Aorta (tissue), 5 donors: Measurements from ENCODE around the gene MPRIP. TPM values are rescaled to one million over a fixed set of nuclear protein-coding genes. Genes with fewer than 3 reads are reported as not detected.

Experiments used
- ATAC-seq: fragments of 200-7000 bp; cut with Tn5 transposase; one replicate; pipeline ENCODE4 v1.9.1; 2022; ENCODE audit warnings: moderate library complexity; ENCODE audit not compliant: low FRiP score
- DNase-seq, 2 donors: peaks; one replicate each; pipeline ENCODE4 v3.0.0-alpha.2; 2020
- H3K27ac ChIP-seq, 2 donors: one replicate each; pipeline ENCODE4 v1.5.1; 2013; ENCODE audit warnings: low read length in 2 of 2, mild to moderate bottlenecking in 2 of 2, moderate library complexity in 2 of 2, control low read depth in 1 of 2, inconsistent platforms in 1 of 2, low read depth in 1 of 2
- H3K27me3 ChIP-seq, 2 donors: one replicate each; pipeline ENCODE4 v1.6.1; 2013; ENCODE audit warnings: control low read depth in 1 of 2, low read length in 1 of 2, mild to moderate bottlenecking in 1 of 2, moderate library complexity in 1 of 2; ENCODE audit not compliant: insufficient read depth in 2 of 2, control insufficient read depth in 1 of 2
- H3K36me3 ChIP-seq, 2 donors: one replicate each; pipeline ENCODE4 v1.6.1; 2013; ENCODE audit warnings: control low read depth in 1 of 2, low read length in 1 of 2, mild to moderate bottlenecking in 1 of 2; ENCODE audit not compliant: insufficient read depth in 2 of 2, control insufficient read depth in 1 of 2
- H3K4me1 ChIP-seq, 2 donors: one replicate each; pipeline ENCODE4 v1.6.1; 2013; ENCODE audit warnings: low read length in 2 of 2, control low read depth in 1 of 2, mild to moderate bottlenecking in 1 of 2, moderate library complexity in 1 of 2; ENCODE audit not compliant: insufficient read depth in 2 of 2, control insufficient read depth in 1 of 2
- H3K4me3 ChIP-seq, 2 donors: one replicate each; pipeline ENCODE4 v1.5.1; 2013; ENCODE audit warnings: low read length in 2 of 2, control low read depth in 1 of 2, mild to moderate bottlenecking in 1 of 2
- H3K9me3 ChIP-seq: one replicate; pipeline ENCODE4 v1.6.1; 2013; ENCODE audit warnings: mild to moderate bottlenecking, low read length; ENCODE audit not compliant: control insufficient read depth
- WGBS, 2 donors: extraction: QIAGEN DNeasy Blood & Tissue Kit; methylation state at CpG; one replicate each; pipeline ENCODE4 v1.1.7; 2013; 5-methylcytosine and 5-hydroxymethylcytosine counted together
- intact Hi-C, 2 donors: fragments of 100-400 bp; cut with DNase I; formaldehyde crosslinking; loops; one replicate each; pipeline versions ENCODE4 v1.14.2 to v1.15.0; 2022
- polyA plus RNA-seq, 2 donors: library from polyadenylated mRNA; stranded (reverse); fragments of 200-250 nt; gene quantifications; one replicate each; pipeline ENCODE4 v1.2.3, GENCODE V29; 2013
- total RNA-seq, 2 donors: library from RNA; stranded (reverse); fragmentation: NEBNext Ultra II Directional; extraction: Animal tissue kit (Norgen Biotek cat#: 25700); gene quantifications; one replicate each; pipeline ENCODE4 v1.2.1, GENCODE V29; 2021
- donor health status: healthy with polysubstance abuse.
- donor health status: Bipolar disorder and iron deficiency.
- donor health status: DM: no; HTN: no; CAD: no.
- donor health status: DM: no; HTN: no; CAD: no.
- donor health status: DM: yes; HTN: yes; CAD: no.

The MPRIP gene
- total and polyA plus RNA-seq, 4 donors = 97.8 to 519 (median 301) TPM

DNA sequence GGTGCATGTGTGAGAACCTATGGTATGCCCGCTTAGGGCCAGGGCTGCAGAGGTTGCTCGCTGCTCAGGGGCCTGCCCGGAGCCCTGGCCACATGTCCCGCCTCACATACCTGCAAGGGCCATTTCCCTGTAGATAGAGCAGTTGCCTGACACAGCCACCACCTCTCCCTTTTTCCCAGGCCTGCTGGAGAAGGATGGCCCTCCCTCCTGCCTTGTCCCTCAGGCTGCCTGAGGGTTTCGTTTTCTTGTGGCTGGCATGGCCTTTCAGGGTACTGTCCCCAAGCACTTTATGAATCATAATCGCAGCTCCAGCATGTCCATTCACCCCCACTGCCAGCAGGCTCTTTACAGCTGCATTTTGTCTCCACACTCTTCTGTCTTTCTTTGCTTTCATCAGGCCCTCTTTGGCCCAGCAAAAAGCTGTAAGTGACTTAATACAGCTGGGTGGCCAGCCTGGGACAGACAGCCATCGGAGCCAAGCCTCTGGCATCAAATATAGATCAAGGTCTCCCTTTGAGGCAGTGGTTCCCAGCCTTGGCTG lies 65.7 kb downstream of the MPRIP start:
- WGBS, 2 donors = 16 to 20% methylated on average over 7 of the region's 7 CpGs
- H3K9me3 ChIP-seq = no peaks in the 10 kb centered on the region
- peak; percentile 2 for ATAC-seq
- H3K27ac ChIP-seq = peak overlapping the region in 1 of 2 donors; percentile 6
- no peak for DNase-seq
- H3K4me1 ChIP-seq = peaks cover 0 to 1% of the 10 kb centered on the region in 2 donors
- no peaks in the 10 kb centered on the region for H3K36me3 ChIP-seq
- H3K27me3 ChIP-seq = no peaks in the 10 kb centered on the region
- intact Hi-C loops = no loop called here
- no peak overlapping the region for H3K4me3 ChIP-seq

DNA sequence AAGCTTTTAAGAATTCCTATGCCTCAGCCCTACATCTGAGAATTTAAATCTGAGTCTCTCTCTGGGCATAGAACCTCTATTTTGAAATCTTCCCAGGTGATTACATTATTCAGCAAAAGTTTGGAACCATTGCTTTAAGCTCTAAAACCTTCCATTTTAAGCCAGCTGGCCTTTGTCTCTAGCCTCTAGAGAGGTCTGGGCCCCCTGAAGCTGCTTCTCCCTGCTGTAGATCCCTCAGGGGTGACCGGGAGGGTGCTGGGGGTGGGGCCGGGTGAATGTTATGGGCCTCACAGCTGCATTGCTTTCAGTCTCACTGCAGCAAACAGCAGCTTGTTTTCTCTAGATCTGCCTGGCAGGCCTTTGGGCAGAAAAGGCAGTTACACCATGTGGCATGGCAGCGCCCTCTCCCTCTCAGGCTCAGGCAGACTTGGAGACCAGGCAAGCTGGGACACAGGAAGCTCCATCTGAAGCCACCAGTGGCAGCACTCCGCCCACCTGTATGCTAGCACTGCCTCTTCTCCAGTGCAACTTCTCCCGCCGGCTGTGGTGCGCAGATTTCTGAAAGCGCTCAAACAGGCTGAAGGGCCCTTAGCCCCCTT lies 66.3 kb downstream of the MPRIP start:
- Histone ChIP-seq H3K27me3 (no peaks in the 10 kb centered on the region), H3K4me3 (no peak overlapping the region), H3K36me3 (no peaks in the 10 kb centered on the region), H3K27ac (peak overlapping the region in 1 of 2 donors; percentile 14), H3K9me3 (no peaks in the 10 kb centered on the region), H3K4me1 (peaks cover 0 to 1% of the 10 kb centered on the region in 2 donors)
- no peak for DNase-seq
- ATAC-seq = peak; percentile 28
- intact Hi-C loops = no loop called here
- WGBS, 2 donors = 39 to 45% methylated on average over 8 of the region's 8 CpGs

DNA sequence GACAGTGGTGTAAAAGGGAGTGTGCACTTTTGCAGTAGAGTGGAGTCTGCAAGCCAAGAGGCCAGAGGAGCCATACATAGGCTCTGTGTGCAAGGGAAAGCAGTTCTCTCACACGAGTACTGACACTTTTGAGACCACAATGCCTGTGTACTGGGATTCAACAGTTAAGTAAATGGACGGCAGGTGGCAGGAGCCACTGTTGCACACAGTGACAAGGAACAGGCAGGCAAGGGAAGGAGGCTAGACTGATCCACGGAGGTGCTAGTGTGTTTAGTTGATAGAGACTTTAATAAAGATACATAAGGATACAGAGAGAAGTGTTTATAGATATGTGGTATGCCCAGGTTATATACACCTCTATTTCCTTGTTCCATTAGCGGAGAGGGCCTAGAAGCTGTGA lies 67.0 kb downstream of the MPRIP start:
- DNase-seq = no peak
- ATAC-seq = no peak
- Histone ChIP-seq H3K4me1 (peaks cover 0 to 1% of the 10 kb centered on the region in 2 donors), H3K27ac (no peak overlapping the region), H3K36me3 (no peaks in the 10 kb centered on the region), H3K9me3 (no peaks in the 10 kb centered on the region), H3K27me3 (no peaks in the 10 kb centered on the region), H3K4me3 (no peak overlapping the region)
- intact Hi-C loops = no loop called here
- WGBS, 2 donors = 41 to 49% methylated on average over 4 of the region's 4 CpGs

DNA sequence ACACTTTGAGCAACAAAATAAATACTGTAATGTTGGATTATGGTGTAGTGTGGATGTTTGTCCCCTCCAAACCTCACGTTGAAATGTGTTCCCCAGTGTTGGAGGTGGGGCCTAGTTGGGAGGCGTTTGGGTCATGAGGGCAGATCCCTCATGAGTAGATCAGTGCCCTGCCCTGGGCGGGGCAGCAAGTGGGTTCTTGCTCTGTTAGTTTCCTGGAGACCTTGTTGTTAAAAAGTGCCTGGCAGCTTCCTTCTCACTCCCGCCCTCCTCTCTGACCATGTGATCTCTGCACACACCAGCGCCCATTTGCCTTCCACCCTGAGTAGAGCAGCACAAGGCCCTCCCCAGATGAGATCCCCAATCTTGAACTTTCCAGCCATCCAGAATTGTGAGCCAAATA lies 67.7 kb downstream of the MPRIP start:
- DNase-seq = no peak
- no peak overlapping the region for H3K27ac ChIP-seq
- no peaks in the 10 kb centered on the region for H3K36me3 ChIP-seq
- intact Hi-C loops = loop anchor here in 1 of 2 donors (10.0 kb wide), 1 partner anchor 105 kb away; no protein-coding TSS in a partner anchor
- 67 to 74% methylated on average over 5 of the region's 5 CpGs for WGBS, 2 donors
- H3K4me1 ChIP-seq = peaks cover 0 to 1% of the 10 kb centered on the region in 2 donors
- no peak overlapping the region for H3K4me3 ChIP-seq
- no peak for ATAC-seq
- H3K9me3 ChIP-seq = no peaks in the 10 kb centered on the region
- no peaks in the 10 kb centered on the region for H3K27me3 ChIP-seq

DNA sequence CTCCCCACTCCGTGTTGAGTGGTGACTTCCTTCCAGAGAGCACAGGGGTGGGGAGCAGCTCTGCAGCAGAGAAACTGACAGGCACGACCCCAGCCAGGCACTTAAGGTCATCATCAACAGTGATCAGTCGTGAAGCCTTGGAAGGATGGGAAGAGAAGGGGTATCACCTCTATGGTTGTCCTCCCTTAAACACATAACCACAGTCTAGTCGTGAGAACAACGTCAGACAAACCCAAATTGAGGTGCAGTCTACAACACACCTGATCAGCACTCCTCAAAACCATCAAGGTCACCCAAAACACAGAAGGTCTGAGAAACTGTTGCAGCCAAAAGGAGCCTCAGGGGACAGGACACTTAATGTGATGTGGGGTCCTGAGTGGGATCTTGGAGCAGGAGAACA lies 68.3 kb downstream of the MPRIP start:
- H3K4me1 ChIP-seq = peaks cover 0 to 1% of the 10 kb centered on the region in 2 donors
- H3K9me3 ChIP-seq = no peaks in the 10 kb centered on the region
- H3K36me3 ChIP-seq = no peaks in the 10 kb centered on the region
- intact Hi-C loops = loop anchor here in 1 of 2 donors (10.0 kb wide), 1 partner anchor 106 kb away; no protein-coding TSS in a partner anchor
- ATAC-seq (no peak), DNase-seq (peak in 1 of 2 donors; percentile 7)
- H3K27me3 ChIP-seq = no peaks in the 10 kb centered on the region
- WGBS, 2 donors = 76 to 77% methylated on average over 5 of the region's 5 CpGs
- H3K4me3 ChIP-seq = no peak overlapping the region
- H3K27ac ChIP-seq = no peak overlapping the region

DNA sequence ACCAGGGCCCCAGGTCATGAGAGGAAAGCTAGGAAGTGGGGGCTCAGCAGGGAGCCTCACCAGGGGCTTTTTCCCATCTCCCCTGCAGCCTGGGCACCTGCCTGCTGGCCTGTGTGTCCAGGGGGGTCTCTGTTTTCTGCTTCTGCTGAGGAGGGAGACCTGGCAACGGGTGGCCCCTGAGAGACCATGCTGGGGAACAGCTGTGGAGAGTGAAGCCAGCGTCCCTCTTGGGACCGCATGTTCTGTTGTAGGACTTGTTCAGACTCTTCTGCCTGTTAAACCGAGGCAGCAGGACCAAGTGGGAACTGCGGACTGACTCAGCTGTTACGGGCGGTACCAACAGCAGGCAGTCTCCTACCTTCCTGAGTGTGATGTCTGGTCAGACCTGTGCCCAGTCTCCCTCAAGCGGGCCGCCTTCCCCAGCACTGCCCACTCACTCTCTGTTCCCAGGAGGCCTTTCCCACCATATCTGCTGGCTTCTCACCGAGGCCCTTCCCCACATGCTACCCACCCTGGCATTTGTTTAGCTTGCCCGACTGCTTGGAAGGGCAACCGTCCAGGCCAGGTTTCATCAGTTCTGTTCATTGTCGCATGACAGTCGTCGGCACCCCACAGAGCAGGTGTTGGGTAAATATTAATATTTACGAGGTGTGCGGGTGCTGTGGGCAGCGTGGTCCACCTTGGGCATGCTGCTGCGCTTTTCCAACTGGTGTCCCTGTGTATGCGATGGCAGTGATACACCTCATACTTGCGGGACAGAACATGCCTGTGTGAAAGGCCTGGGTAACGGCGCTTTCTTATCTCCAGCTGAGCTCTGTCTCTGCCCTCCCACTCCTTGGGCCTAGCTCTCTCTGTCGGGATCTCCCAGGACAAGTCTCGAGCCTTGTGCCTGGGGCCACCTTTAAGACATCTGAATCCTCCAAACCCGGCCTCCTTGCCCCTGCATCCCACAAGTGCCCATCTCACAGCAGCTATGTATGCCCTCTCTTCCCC lies 69.4 kb downstream of the MPRIP start:
- ATAC-seq = no peak

DNA sequence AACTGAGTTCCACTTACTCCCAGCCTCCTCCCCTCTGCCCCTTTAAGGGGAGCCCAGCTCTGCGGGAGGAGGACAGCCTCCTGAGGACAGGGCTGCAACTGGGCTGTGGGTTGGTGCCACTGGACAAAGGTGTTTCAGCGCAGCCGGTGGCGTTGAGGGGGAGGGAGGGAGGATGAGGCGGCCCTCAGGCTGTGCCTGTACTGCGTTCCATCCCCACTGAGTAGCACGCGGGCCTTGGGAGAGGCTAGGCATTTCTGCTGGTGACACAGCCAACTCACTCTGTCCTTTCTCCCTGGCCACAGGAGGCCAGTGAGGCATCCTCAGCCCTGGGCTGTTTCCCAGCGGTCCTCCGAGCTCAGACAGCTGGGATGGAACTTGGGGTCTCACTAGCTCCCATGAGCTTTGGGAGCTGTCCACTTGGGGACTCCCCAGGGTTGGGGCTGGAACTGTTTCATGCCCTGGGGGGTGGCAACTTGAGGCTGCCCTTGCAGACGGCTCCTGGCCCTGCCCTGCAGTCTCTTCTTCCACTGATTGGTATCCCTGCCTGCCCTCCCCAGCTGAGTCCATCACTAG lies 70.5 kb downstream of the MPRIP start:
- Histone ChIP-seq H3K36me3 (no peaks in the 10 kb centered on the region), H3K4me3 (no peak overlapping the region), H3K27me3 (no peaks in the 10 kb centered on the region), H3K9me3 (no peaks in the 10 kb centered on the region), H3K27ac (no peak overlapping the region), H3K4me1 (no peaks in the 10 kb centered on the region)
- intact Hi-C loops = loop anchor here in 1 of 2 donors (10.0 kb wide), 1 partner anchor 108 kb away; no protein-coding TSS in a partner anchor
- ATAC-seq = no peak
- 88 to 90% methylated on average over 11 of the region's 11 CpGs for WGBS, 2 donors
- DNase-seq = no peak

More for the DNA sequence above, 69.4 kb downstream of the MPRIP start:
- H3K9me3 ChIP-seq = no peaks in the 10 kb centered on the region
- peaks cover 0 to 1% of the 10 kb centered on the region in 2 donors for H3K4me1 ChIP-seq
- no peaks in the 10 kb centered on the region for H3K27me3 ChIP-seq
- no peak overlapping the region for H3K27ac ChIP-seq
- no peaks in the 10 kb centered on the region for H3K36me3 ChIP-seq
- peak in 1 of 2 donors; percentile 35 for DNase-seq
- H3K4me3 ChIP-seq = no peak overlapping the region
- intact Hi-C loops = loop anchor here in 1 of 2 donors (10.0 kb wide), 1 partner anchor 107 kb away; no protein-coding TSS in a partner anchor
- WGBS, 2 donors = 85 to 88% methylated on average over 26 of the region's 26 CpGs

DNA sequence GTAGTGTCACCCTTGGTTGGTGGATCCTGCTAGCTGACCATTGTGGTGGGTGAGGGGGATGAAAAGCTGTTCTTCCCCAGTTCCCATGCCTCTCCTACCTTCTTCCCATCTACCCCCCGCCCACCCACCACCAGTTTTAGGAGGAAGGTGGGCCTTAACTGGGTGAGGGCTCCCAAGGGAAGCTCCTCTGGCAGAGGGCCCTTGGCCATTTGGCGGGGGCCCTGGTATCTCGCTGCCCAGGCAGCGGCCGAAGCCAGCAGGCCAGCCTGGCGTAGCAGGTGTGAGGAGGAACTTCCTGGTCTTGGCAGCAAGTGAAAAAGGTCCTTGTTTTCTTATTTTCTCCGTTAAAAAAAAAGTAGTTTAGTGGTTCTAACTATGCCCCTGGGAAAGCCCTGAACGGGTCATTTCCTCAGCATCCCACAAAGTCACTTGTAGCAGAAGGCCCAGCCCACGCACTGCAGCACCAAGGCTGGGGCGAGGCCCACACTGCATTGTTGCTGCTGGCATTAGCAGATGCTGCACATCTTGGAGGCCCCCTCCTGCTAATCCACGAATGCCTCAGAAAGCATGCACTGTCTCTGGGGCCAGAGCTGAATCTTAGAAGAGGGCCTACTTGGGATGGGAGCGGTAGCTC lies 72.5 kb downstream of the MPRIP start:
- intact Hi-C loops = loop anchor here in 1 of 2 donors (10.0 kb wide), 1 partner anchor 110 kb away; no protein-coding TSS in a partner anchor
- ATAC-seq = no peak
- H3K9me3 ChIP-seq = no peaks in the 10 kb centered on the region
- DNase-seq = peak in 1 of 2 donors; percentile 48
- peaks cover 0 to 8% of the 10 kb centered on the region in 2 donors for H3K4me1 ChIP-seq
- H3K27me3 ChIP-seq = no peaks in the 10 kb centered on the region
- H3K27ac ChIP-seq = no peak overlapping the region
- H3K4me3 ChIP-seq = no peak overlapping the region
- no peaks in the 10 kb centered on the region for H3K36me3 ChIP-seq
- WGBS, 2 donors = 16 to 18% methylated on average over 12 of the region's 12 CpGs
